Activated CD4-positive, alpha-beta T cell treated with anti-CD3 and anti-CD28 coated beads, Interleukin-2, amount 50 U/mL, for 16 hours (primary cell): Measurements from ENCODE around the gene TBX10.
"Not testable (repeated sequence)": the region's sequence is repeated elsewhere in the genome, so short reads cannot be mapped to it uniquely, and the experiment has no call there.

ENCODE experiments used
- DNase-seq: peaks from one replicate; pipeline ENCODE4 v3.0.0-alpha.2; 2020

Gene TBX10

GRCh38 chr11:67639438-67639859, at the start of gene TBX10:
TSS of gene TBX10 (minus strand) at chr11:67639763. CDS start at chr11:67639472, 291 bp downstream.
- no peak for DNase-seq

GRCh38 chr11:67689178-67689577, 49.6 kb upstream of the TBX10 start:
- no peak for DNase-seq

- no peak for DNase-seq
Observed at GRCh38 chr11:67687986-67688385, 48.4 kb upstream of the TBX10 start.

- DNase-seq = not testable (repeated sequence)
Observed at GRCh38 chr11:67685641-67686332, 46.2 kb upstream of the TBX10 start.

DNA sequence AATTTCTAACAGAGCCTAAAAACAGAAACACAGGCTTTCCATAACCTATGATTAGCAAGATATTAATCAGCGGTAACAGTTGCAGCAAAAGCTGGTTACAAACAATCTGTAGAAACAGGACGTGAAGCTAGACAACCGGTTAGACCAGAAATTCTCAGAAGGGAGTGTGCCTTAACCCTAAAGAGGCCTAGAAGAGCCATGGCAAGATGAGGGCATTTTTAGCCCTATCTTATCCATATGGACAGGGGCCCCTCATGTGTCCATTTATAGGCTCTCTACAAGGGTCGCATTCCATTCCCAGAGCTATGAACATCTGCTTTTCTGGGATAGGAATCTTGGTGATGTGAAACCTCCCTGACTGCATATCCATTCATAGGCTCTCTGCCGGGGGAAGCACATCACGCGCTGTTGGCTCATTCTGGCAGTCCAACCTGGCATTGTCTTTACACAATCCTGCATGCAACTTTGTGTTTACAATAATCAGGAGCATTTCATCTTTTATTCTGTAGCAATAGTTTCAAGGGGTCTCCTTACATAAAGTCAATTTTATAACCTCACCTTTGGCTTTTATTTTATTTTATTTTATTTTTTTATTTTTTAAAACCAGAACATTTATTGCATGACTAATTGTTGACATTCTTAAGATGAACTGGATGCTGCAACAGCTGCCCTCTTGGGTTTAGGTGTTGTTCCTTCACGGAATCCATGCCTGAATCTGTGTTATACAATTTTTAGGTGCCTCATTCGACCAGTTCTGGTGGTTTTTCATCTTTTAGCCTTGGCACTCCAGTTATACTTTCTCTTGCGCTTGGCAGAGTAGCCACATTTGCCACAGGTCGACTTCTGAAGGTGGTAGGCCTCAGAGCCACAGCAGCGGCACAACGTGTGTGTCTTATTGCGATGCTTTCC, 42.8 kb upstream of the TBX10 start:
- DNase-seq = not testable (repeated sequence)

DNA sequence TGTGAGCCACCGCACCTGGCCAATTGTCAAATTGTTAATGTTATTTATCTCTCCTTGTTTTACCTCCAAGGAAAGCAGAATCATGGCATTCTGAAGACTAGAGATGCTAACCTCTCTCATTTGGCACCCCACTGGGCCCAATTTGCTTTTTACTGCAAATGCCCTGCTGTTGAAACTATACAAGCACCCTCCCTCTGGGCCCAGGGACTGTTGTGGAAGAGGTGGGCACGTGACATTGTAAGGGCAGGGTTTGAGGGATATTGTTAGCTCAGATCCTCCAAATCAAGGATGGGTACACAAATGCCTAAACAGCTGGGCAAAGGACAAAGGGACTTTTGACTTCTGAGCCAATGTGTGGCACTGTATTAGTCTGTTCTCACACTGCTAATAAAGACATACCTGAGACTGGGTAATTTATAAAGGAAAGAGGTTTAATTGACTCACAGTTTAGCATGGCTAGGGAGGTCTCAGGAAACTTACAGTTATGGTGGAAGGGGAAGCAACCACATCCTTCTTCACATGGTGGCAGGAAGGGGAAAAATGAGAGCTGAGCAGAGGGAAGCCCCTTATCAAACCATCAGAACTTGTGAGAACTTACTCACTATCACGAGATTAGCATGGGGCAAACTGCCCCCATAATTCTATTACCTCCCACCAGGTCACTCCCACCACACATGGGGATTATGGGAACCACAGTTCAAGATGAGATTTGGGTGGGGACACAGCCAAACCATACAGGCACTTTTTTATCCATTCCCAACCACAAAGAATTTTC, 41.3 kb upstream of the TBX10 start:
- DNase-seq = no peak

GRCh38 chr11:67675058-67675747, 35.6 kb upstream of the TBX10 start:
- DNase-seq = no peak

DNA sequence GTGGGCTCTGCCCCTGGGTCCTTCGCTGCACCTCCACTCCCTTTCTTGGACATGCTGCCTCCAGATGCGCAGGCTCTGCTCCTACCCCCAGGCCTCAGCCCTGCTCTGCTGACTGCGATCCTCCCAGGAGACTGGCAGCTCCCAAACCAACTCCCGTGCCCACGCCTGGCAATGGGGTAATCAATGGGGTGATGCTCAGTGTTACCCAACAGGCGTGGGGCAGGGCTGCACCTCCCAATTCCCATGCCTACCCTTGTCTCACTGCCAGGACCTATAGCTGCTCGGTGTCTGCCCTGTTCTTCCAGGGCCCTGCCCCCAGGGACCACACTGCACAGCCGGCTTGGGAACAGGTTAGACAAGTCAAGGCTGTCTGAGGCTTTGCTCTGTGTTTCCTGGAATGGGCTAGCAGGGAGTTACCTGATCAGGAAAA, 34.9 kb upstream of the TBX10 start, which contains the start of gene ALDH3B2:
Gene ALDH3B2 (minus strand): TSS at position 182 of the 430 bp plus-strand sequence. CDS start 7,688 bp downstream, outside the sequence.
- no peak for DNase-seq

DNA sequence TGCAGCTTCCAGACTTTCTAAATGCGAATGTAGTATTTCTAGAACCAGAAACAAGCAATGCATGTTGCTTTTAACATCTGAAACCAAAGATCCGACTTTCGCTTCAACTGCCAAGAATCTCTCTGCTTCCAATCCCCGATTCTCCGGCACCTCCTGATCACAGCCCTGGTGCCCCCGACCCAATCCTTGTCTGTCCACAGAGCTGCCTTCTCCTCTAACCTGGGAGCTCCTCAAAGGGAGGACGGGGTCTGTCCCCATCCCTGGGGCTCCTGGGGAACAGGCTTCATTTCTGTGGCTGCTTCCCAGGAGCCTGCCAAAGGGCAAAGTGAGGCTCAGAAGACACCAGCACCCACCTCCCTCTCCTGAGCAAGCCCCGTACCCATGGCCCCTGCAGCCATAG, 34.3 kb upstream of the TBX10 start:
- DNase-seq = no peak

- DNase-seq = no peak
Observed at GRCh38 chr11:67673358-67673757, 33.8 kb upstream of the TBX10 start.

- no peak for DNase-seq
Observed at GRCh38 chr11:67671211-67671520, 31.6 kb upstream of the TBX10 start.

DNA sequence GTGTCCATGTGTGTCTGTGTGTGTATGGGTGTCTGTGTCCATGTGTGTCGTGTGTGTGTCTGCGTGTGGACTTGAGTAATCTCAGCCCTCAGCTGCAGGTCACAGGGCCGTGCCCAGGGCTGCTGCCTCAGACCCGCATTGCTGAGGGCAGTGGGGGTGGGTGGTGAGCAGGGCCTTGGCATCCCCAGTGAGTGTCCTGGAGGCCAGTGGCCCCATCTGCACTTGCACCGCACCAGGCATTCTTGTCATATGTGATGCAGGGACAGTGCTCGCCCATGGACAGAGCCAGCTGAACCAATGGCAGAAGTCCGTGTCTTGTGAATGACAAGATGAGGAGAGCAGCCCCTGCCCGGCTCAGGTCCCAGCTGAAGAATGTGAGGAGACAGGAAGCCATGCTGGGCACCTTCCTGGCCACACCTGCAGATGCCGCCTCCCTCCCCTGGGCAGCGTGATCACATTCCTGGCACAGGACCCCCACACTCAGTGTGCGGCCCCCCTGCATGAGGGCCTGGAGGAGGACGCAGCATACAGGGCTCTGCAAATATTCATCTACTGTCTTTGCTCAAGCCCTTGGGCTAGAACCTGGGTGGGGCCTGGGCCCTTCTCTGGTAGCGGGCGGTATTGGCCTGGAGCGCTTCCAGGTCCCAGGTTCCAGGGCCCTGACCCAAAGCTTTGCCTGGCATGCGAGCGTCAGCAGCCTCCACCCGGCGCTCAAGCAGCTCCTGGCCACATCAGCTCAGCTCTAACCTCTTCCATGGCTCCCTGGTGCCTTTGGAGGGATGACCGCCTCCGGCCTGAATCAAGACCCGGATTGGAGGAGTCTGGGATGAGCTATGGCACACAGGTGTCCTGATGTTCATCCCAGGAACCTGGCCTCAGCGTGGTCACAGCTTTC, 31.0 kb upstream of the TBX10 start:
- no peak for DNase-seq

- DNase-seq = no peak
Observed at GRCh38 chr11:67668192-67668551, 28.6 kb upstream of the TBX10 start.

DNA sequence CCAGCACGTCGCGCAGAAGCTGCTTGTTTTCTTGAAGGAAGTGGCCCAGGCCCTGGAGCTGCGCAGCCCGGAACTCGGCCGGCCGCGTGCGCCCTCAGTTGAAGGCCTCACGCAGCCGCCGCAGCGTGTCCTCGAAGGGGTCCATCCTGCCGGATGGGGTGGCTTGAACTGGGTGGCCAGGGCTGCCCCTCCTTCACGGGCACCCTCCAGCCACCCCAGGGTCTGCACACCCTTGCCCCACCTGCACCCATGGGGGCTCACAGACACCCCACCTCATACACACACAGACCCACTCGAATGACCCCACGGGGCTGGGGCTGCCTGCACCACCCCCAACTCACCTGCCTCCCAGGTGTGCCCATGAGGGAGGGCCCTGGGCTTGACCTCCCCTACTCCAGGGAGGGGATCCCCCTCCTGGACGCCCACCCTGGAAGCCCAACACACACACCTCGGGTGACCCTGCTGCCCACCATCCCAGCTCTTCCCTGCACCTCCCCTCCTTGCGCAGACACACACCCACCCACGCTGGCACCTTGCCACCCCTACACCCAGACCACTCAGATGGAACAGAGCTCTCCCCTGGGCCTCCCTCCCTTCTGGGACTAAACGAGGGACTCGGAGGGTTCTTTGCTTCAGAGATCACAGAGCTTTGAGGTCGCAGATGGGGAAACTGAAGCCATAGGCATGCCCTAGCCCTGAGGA, 28.1 kb upstream of the TBX10 start:
- no peak for DNase-seq

GRCh38 chr11:67666676-67667489, 27.3 kb upstream of the TBX10 start:
- no peak for DNase-seq

GRCh38 chr11:67666303-67666645, 26.7 kb upstream of the TBX10 start:
- DNase-seq = no peak

GRCh38 chr11:67665541-67666302, 26.2 kb upstream of the TBX10 start:
- no peak for DNase-seq

GRCh38 chr11:67664696-67665540, 25.4 kb upstream of the TBX10 start:
- no peak for DNase-seq

- DNase-seq = no peak
Observed at GRCh38 chr11:67664213-67664585, 24.6 kb upstream of the TBX10 start.
